HAP-1 (cell line): ENCODE measurements around the gene APOC1.
A peak's percentile ranks its signal among the peaks of the same experiment; 100 is the strongest.
"Not testable (repeated sequence)": the region's sequence is repeated elsewhere in the genome, so short reads cannot be mapped to it uniquely, and the experiment has no call there.

Source experiments
- DNase-seq, 2 experiments: peaks; one replicate each; pipeline ENCODE4 v3.0.0-alpha.2; 2016 to 2020; ENCODE audit warnings: low spot score in 2 of 2
- H3K27me3 ChIP-seq: fragments of 250-450 bp; sonication (Bioruptor Pico); 2 replicates; pipeline ENCODE4 v1.5.1; 2020; ENCODE audit warnings: low read depth, mild to moderate bottlenecking, moderate library complexity
- H3K36me3 ChIP-seq: fragments of 250-450 bp; sonication (Bioruptor Pico); replicated peaks from 2 replicates; pipeline ENCODE4 v1.5.1; 2020; ENCODE audit warnings: mild to moderate bottlenecking
- H3K4me1 ChIP-seq: fragments of 250-450 bp; sonication (Bioruptor Pico); 2 replicates; pipeline ENCODE4 v1.5.1; 2020; ENCODE audit warnings: mild to moderate bottlenecking
- H3K4me3 ChIP-seq: fragments of 250-450 bp; sonication (Bioruptor Pico); 2 replicates; pipeline ENCODE4 v1.5.1; 2020; ENCODE audit warnings: mild to moderate bottlenecking, moderate library complexity
- H3K9me3 ChIP-seq: fragments of 250-450 bp; sonication (Bioruptor Pico); 2 replicates; pipeline ENCODE4 v1.5.1; 2020; ENCODE audit warnings: mild to moderate bottlenecking, moderate library complexity
- in situ Hi-C: fragments of 300-500 bp; cut with MboI; formaldehyde crosslinking; loops from 3 replicates; pipeline ENCODE4 v1.14.3; 2020; ENCODE audit warnings: low sequenced_read_pairs, inconsistent platforms, mixed read lengths

Gene APOC1

DNA sequence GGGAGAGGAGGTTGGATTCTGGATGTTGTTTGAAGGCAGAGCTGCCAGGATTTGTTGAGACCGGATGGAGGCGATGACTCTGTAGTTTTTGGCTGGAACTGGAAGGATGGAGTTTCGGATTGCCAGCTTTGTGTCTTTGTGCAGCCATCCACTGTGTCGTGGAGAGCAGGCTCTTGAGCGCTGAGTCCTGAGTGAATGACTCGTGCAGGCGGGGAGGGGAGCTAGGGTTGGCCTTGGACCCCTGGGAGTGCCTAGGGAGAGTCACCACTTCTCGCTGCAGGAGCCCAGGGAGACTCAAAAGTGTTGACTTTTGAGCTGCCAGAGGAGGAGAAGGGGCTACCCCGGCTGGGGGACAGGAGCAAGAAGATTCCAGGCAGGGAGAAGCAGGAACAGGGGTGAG is 19.5 kb upstream of the APOC1 start:
- DNase-seq: no peak
- no peaks in the 10 kb centered on the region for H3K27me3 ChIP-seq
- H3K36me3 ChIP-seq: peaks cover 66% of the 10 kb centered on the region
- in situ Hi-C loops: no loop called here
- no peak overlapping the region for H3K4me3 ChIP-seq
- no peaks in the 10 kb centered on the region for H3K9me3 ChIP-seq
- peaks cover 6% of the 10 kb centered on the region for H3K4me1 ChIP-seq

DNA sequence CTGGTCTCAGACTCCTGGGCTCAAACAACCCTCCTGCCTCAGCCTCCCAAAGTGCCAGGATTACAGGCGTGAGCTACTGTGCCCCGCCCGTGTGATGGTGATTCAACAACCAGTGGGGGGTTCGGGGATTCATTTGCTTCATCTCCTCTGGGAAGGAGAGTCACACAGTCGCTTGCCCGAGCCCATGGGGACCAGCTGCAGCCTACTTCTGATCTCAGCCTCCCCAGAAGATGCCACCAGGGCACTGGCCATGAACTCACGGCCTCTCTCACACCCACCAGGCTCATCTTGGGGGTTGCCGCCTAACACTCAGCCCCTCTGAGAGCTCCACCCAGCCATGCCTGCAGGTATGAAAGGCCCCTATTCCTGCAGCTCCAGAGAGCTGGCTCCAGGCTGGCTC is 16.6 kb upstream of the APOC1 start:
- in situ Hi-C loops: no loop called here
- Histone ChIP-seq H3K9me3 (no peaks in the 10 kb centered on the region), H3K36me3 (peaks cover 82% of the 10 kb centered on the region), H3K4me1 (no peaks in the 10 kb centered on the region), H3K4me3 (no peak overlapping the region), H3K27me3 (no peaks in the 10 kb centered on the region)
- DNase-seq: no peak

DNA sequence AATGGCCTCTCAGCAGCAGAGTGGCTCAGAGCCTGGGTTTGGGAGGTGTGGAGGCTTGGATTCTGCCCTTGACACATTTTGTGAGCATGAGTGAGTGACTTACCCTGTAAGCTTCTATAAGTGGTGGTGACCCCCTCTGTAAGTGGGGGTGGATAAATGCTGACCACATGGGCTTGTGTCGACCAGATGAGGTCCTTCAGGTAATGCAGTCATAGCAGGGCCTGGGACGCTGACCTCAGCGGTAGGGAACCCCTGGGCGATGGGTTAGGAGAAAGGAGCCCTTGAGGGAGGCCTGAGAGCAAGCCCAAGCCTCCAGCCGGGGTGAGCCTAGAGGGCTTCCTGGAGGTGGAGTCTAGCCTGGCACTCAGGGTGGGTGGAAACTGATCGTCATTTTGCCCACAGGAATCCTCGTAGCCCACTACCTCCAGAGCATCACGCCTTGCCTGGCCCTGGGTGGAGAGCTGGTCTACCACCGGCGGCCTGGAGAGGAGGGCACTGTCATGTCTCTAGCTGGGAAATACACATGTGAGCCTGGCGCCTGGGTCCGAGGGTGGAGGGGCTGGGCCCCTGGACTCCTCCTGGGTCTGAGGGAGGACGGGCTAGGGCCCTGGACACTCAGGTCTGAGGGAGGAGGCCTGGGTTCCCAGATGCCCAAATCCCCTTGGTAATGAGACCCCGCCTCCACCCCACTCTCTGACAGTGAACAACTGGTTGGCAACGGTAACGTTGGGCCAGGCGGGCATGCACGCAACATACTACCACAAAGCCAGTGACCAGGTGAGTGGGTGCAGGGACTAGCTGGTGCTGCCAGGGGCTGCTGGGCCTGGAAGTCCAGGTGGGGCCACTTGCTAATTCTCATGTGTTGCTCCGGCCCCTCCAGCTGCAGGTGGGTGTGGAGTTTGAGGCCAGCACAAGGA is 13.8 kb upstream of the APOC1 start:
- Histone ChIP-seq H3K4me1 (peaks cover 8% of the 10 kb centered on the region), H3K9me3 (no peaks in the 10 kb centered on the region), H3K27me3 (no peaks in the 10 kb centered on the region), H3K4me3 (no peak overlapping the region), H3K36me3 (peaks cover 67% of the 10 kb centered on the region)
- in situ Hi-C loops: no loop called here
- no peak for DNase-seq

DNA sequence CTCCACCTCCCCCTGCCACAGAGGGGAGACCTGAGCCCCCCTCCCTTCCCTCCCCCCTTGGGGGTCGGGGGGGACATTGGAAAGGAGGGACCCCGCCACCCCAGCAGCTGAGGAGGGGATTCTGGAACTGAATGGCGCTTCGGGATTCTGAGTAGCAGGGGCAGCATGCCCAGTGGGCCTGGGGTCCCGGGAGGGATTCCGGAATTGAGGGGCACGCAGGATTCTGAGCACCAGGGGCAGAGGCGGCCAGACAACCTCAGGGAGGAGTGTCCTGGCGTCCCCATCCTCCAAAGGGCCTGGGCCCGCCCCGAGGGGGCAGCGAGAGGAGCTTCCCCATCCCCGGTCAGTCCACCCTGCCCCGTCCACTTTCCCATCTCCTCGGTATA is 11.2 kb upstream of the APOC1 start:
- H3K4me3 ChIP-seq: no peak overlapping the region
- no peaks in the 10 kb centered on the region for H3K9me3 ChIP-seq
- in situ Hi-C loops: no loop called here
- no peaks in the 10 kb centered on the region for H3K27me3 ChIP-seq
- no peak for DNase-seq
- H3K36me3 ChIP-seq: peaks cover 44% of the 10 kb centered on the region
- H3K4me1 ChIP-seq: peaks cover 13% of the 10 kb centered on the region

DNA sequence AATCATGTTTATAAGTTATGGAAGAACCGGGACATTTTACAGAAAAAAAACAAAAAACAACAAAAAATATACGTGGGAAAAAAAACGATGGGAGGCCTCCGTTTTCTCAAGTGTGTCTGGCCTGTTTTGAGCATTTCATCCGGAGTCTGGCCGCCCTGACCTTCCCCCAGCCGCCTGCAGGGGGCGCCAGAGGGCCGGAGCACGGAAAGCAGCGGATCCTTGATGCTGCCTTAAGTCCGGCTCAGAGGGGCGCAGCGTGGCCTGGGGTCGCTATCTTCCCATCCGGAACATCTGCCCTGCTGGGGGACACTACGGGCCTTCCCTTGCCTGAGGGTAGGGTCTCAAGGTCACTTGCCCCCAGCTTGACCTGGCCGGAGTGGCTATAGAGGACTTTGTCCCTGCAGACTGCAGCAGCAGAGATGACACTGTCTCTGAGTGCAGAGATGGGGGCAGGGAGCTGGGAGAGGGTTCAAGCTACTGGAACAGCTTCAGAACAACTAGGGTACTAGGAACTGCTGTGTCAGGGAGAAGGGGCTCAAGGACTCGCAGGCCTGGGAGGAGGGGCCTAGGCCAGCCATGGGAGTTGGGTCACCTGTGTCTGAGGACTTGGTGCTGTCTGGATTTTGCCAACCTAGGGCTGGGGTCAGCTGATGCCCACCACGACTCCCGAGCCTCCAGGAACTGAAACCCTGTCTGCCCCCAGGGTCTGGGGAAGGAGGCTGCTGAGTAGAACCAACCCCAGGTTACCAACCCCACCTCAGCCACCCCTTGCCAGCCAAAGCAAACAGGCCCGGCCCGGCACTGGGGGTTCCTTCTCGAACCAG is 10.6 kb upstream of the APOC1 start:
- peak; percentile 20 to 85 for DNase-seq
- peaks cover 13% of the 10 kb centered on the region for H3K4me1 ChIP-seq
- H3K4me3 ChIP-seq: no peak overlapping the region
- H3K27me3 ChIP-seq: no peaks in the 10 kb centered on the region
- peaks cover 44% of the 10 kb centered on the region for H3K36me3 ChIP-seq
- no peaks in the 10 kb centered on the region for H3K9me3 ChIP-seq
- in situ Hi-C loops: no loop called here

DNA sequence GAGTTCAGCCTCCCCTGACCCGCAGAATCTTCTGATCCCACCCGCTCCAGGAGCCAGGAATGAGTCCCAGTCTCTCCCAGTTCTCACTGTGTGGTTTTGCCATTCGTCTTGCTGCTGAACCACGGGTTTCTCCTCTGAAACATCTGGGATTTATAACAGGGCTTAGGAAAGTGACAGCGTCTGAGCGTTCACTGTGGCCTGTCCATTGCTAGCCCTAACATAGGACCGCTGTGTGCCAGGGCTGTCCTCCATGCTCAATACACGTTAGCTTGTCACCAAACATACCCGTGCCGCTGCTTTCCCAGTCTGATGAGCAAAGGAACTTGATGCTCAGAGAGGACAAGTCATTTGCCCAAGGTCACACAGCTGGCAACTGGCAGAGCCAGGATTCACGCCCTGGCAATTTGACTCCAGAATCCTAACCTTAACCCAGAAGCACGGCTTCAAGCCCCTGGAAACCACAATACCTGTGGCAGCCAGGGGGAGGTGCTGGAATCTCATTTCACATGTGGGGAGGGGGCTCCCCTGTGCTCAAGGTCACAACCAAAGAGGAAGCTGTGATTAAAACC is 9.9 kb upstream of the APOC1 start:
- in situ Hi-C loops: no loop called here
- peaks cover 44% of the 10 kb centered on the region for H3K36me3 ChIP-seq

DNA sequence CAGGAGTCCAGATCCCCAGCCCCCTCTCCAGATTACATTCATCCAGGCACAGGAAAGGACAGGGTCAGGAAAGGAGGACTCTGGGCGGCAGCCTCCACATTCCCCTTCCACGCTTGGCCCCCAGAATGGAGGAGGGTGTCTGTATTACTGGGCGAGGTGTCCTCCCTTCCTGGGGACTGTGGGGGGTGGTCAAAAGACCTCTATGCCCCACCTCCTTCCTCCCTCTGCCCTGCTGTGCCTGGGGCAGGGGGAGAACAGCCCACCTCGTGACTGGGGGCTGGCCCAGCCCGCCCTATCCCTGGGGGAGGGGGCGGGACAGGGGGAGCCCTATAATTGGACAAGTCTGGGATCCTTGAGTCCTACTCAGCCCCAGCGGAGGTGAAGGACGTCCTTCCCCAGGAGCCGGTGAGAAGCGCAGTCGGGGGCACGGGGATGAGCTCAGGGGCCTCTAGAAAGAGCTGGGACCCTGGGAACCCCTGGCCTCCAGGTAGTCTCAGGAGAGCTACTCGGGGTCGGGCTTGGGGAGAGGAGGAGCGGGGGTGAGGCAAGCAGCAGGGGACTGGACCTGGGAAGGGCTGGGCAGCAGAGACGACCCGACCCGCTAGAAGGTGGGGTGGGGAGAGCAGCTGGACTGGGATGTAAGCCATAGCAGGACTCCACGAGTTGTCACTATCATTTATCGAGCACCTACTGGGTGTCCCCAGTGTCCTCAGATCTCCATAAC is 8.8 kb upstream of the APOC1 start, which contains the start of gene APOE:
Gene APOE (plus strand): TSS at position 360 of the 724 bp plus-strand sequence. CDS start 829 bp downstream, outside the sequence.
- Histone ChIP-seq H3K4me1 (peaks cover 13% of the 10 kb centered on the region), H3K36me3 (peaks cover 35% of the 10 kb centered on the region), H3K27me3 (no peaks in the 10 kb centered on the region), H3K9me3 (no peaks in the 10 kb centered on the region), H3K4me3 (peak within 1 kb of the TSS; percentile 29)
- in situ Hi-C loops: loop anchor here (5.0 kb wide), 1 partner anchor 42 kb away; the partner anchor contains the start of gene APOC2
- DNase-seq: peak in 1 of 2 experiments; percentile 58

More for the DNA sequence above, 9.9 kb upstream of the APOC1 start:
- Histone ChIP-seq H3K27me3 (no peaks in the 10 kb centered on the region), H3K4me1 (peaks cover 13% of the 10 kb centered on the region), H3K9me3 (no peaks in the 10 kb centered on the region), H3K4me3 (no peak overlapping the region)
- DNase-seq: peak in 1 of 2 experiments; percentile 53

DNA sequence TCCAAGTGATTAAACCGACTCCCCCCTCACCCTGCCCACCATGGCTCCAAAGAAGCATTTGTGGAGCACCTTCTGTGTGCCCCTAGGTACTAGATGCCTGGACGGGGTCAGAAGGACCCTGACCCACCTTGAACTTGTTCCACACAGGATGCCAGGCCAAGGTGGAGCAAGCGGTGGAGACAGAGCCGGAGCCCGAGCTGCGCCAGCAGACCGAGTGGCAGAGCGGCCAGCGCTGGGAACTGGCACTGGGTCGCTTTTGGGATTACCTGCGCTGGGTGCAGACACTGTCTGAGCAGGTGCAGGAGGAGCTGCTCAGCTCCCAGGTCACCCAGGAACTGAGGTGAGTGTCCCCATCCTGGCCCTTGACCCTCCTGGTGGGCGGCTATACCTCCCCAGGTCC is 6.8 kb upstream of the APOC1 start:
- Histone ChIP-seq H3K27me3 (no peaks in the 10 kb centered on the region), H3K36me3 (peaks cover 15% of the 10 kb centered on the region), H3K4me1 (peaks cover 13% of the 10 kb centered on the region), H3K4me3 (no peak overlapping the region), H3K9me3 (no peaks in the 10 kb centered on the region)
- in situ Hi-C loops: loop anchor here (5.0 kb wide), 1 partner anchor 40 kb away; the partner anchor contains the start of gene APOC2
- DNase-seq: no peak

DNA sequence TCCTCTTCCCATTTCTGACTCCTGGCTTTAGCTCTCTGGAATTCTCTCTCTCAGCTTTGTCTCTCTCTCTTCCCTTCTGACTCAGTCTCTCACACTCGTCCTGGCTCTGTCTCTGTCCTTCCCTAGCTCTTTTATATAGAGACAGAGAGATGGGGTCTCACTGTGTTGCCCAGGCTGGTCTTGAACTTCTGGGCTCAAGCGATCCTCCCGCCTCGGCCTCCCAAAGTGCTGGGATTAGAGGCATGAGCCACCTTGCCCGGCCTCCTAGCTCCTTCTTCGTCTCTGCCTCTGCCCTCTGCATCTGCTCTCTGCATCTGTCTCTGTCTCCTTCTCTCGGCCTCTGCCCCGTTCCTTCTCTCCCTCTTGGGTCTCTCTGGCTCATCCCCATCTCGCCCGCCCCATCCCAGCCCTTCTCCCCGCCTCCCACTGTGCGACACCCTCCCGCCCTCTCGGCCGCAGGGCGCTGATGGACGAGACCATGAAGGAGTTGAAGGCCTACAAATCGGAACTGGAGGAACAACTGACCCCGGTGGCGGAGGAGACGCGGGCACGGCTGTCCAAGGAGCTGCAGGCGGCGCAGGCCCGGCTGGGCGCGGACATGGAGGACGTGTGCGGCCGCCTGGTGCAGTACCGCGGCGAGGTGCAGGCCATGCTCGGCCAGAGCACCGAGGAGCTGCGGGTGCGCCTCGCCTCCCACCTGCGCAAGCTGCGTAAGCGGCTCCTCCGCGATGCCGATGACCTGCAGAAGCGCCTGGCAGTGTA is 6.2 kb upstream of the APOC1 start:
- Histone ChIP-seq H3K4me1 (peaks cover 13% of the 10 kb centered on the region), H3K36me3 (peaks cover 11% of the 10 kb centered on the region), H3K27me3 (no peaks in the 10 kb centered on the region), H3K4me3 (no peak overlapping the region), H3K9me3 (no peaks in the 10 kb centered on the region)
- in situ Hi-C loops: loop anchor here (5.0 kb wide), 1 partner anchor 39 kb away; the partner anchor contains the start of gene APOC2
- DNase-seq: no peak

DNA sequence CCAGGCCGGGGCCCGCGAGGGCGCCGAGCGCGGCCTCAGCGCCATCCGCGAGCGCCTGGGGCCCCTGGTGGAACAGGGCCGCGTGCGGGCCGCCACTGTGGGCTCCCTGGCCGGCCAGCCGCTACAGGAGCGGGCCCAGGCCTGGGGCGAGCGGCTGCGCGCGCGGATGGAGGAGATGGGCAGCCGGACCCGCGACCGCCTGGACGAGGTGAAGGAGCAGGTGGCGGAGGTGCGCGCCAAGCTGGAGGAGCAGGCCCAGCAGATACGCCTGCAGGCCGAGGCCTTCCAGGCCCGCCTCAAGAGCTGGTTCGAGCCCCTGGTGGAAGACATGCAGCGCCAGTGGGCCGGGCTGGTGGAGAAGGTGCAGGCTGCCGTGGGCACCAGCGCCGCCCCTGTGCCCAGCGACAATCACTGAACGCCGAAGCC is 5.6 kb upstream of the APOC1 start:
- no peaks in the 10 kb centered on the region for H3K27me3 ChIP-seq
- in situ Hi-C loops: loop anchor here (5.0 kb wide), 1 partner anchor 38 kb away; the partner anchor contains the start of gene APOC2
- H3K4me1 ChIP-seq: peaks cover 16% of the 10 kb centered on the region
- no peaks in the 10 kb centered on the region for H3K9me3 ChIP-seq
- peaks cover 9% of the 10 kb centered on the region for H3K36me3 ChIP-seq
- no peak for DNase-seq
- H3K4me3 ChIP-seq: no peak overlapping the region

DNA sequence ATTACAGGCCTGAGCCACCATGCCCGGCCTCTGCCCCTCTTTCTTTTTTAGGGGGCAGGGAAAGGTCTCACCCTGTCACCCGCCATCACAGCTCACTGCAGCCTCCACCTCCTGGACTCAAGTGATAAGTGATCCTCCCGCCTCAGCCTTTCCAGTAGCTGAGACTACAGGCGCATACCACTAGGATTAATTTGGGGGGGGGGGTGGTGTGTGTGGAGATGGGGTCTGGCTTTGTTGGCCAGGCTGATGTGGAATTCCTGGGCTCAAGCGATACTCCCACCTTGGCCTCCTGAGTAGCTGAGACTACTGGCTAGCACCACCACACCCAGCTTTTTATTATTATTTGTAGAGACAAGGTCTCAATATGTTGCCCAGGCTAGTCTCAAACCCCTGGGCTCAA is 4.6 kb upstream of the APOC1 start:
- DNase-seq: no peak
- H3K4me1 ChIP-seq: peaks cover 22% of the 10 kb centered on the region
- H3K27me3 ChIP-seq: no peaks in the 10 kb centered on the region
- in situ Hi-C loops: loop anchor here (5.0 kb wide), 1 partner anchor 38 kb away; the partner anchor contains the start of gene APOC2
- H3K9me3 ChIP-seq: no peaks in the 10 kb centered on the region
- no peak overlapping the region for H3K4me3 ChIP-seq
- peaks cover under 1% of the 10 kb centered on the region; the same call in 1 of the 2 replicates for H3K36me3 ChIP-seq

DNA sequence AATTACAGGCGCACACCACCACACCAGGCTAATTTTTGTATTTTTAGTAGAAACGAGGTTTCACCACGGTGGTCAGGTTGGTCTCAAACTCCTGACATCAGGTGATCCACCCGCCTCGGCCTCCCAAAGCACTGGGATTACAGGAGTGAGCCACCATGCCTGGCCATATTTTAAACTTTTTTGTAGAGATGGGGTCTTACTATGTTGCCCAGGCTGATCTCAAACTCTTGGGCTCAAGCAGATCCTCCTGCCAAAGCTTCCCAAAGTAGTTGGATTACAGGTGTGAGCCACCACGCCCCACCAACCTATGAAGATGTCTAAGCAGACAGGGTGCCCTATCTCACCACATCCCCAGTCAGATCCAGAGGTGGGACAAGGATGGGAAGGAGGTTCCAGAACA is 2.5 kb upstream of the APOC1 start:
- H3K36me3 ChIP-seq, H3K4me3 ChIP-seq, in situ Hi-C loops, DNase-seq, H3K27me3 ChIP-seq, H3K9me3 ChIP-seq: not testable (repeated sequence)
- peaks cover 14% of the 10 kb centered on the region for H3K4me1 ChIP-seq
